SU-DHL-6 (cell line): ENCODE results near the gene DDX5.

Experiments
- H2AFZ ChIP-seq: fragments of 200-600 bp; sonication (generic); 2 replicates; pipeline ENCODE4 v1.6.1; 2014; ENCODE audit warnings: low read depth, mild to moderate bottlenecking, moderate library complexity, mixed read lengths, antibody characterized with exemption, low read length; ENCODE audit not compliant: severe bottlenecking
- H3F3A ChIP-seq: fragments of 200-600 bp; shearing (Covaris generic); 2 replicates; pipeline ENCODE4 v1.6.0; 2016; ENCODE audit warnings: antibody characterized with exemption, mild to moderate bottlenecking; ENCODE audit not compliant: insufficient read depth
- H3K27ac ChIP-seq: fragments of 200-600 bp; sonication (generic); 2 replicates; pipeline ENCODE4 v1.5.1; 2016; ENCODE audit warnings: low read depth, mild to moderate bottlenecking, low read length, moderate library complexity, mixed read lengths
- H3K27me3 ChIP-seq: fragments of 200-600 bp; sonication (generic), shearing (Covaris generic); 2 replicates; pipeline ENCODE4 v1.6.0; 2014; ENCODE audit warnings: mild to moderate bottlenecking, low read length
- H3K36me3 ChIP-seq: fragments of 200-600 bp; sonication (generic); 2 replicates; pipeline ENCODE4 v1.6.1; 2014; ENCODE audit warnings: mild to moderate bottlenecking, low read length, mixed read lengths
- H3K4me2 ChIP-seq: fragments of 300-600, 200-600 bp; shearing (Covaris generic), sonication (generic); 2 replicates; pipeline ENCODE4 v1.6.0; 2014; ENCODE audit warnings: low read length, low read depth, mild to moderate bottlenecking; ENCODE audit not compliant: poor library complexity, severe bottlenecking
- H3K4me3 ChIP-seq: fragments of 200-600 bp; sonication (generic); 2 replicates; pipeline ENCODE4 v1.5.1; 2014; ENCODE audit warnings: antibody characterized with exemption, low read length, mild to moderate bottlenecking, mixed read lengths; ENCODE audit not compliant: insufficient read depth, poor library complexity, severe bottlenecking
- H3K79me2 ChIP-seq: fragments of 200-600 bp; sonication (generic); 2 replicates; pipeline ENCODE4 v1.6.1; 2014; ENCODE audit warnings: mild to moderate bottlenecking, low read length, moderate library complexity; ENCODE audit not compliant: insufficient read depth
- H3K9ac ChIP-seq: fragments of 200-600 bp; sonication (generic); 2 replicates; pipeline ENCODE4 v1.7.0; 2014; ENCODE audit warnings: mild to moderate bottlenecking, low read length
- H3K9me2 ChIP-seq: fragments of 200-600 bp; sonication (generic); replicated peaks from 2 replicates; pipeline ENCODE4 v1.6.1; 2014; ENCODE audit warnings: low read length; ENCODE audit not compliant: insufficient read depth
- H3K9me3 ChIP-seq: fragments of 200-600 bp; sonication (generic); 2 replicates; pipeline ENCODE4 v1.6.1; 2014; ENCODE audit warnings: low read length, mixed read lengths; ENCODE audit not compliant: insufficient read depth
- H4K20me1 ChIP-seq: fragments of 200-600 bp; sonication (generic); 2 replicates; pipeline ENCODE4 v1.6.1; 2014; ENCODE audit warnings: low read depth, mild to moderate bottlenecking, antibody characterized with exemption, low read length, moderate library complexity, mixed read lengths
- CTCF ChIP-seq: fragments of 200-600 bp; sonication (generic); IDR thresholded peaks from one replicate; pipeline ENCODE4 v1.5.1; 2017; ENCODE audit warnings: antibody characterized with exemption, mild to moderate bottlenecking, low read length, moderate library complexity; ENCODE audit not compliant: insufficient read depth, poor library complexity, severe bottlenecking
- EZH2phosphoT487 ChIP-seq: fragments of 200-600 bp; sonication (generic), shearing (Covaris generic); conservative IDR thresholded peaks from 2 replicates; pipeline ENCODE4 v1.6.1; 2018; ENCODE audit warnings: mild to moderate bottlenecking, antibody characterized with exemption, low read length, moderate library complexity, mixed read lengths

Gene DDX5

GRCh38 chr17:64484380-64484779, 21.7 kb downstream of the DDX5 start:
- peaks cover 45% of the 10 kb centered on the region for H3K36me3 ChIP-seq
- H3K27ac ChIP-seq, result no peak overlapping the region
- H3K9me3 ChIP-seq, result no peaks in the 10 kb centered on the region
- H3F3A ChIP-seq, result no peaks in the 10 kb centered on the region
- H3K4me3 ChIP-seq, result no peak overlapping the region
- H3K79me2 ChIP-seq, result no peaks in the 10 kb centered on the region
- H3K9me2 ChIP-seq, result no peaks in the 10 kb centered on the region
- H3K9ac ChIP-seq, result no peak overlapping the region
- no peak overlapping the region for H3K4me2 ChIP-seq
- TF ChIP-seq EZH2phosphoT487 (no peak), CTCF (no peak)
- H3K27me3 ChIP-seq, result no peaks in the 10 kb centered on the region
- no peak overlapping the region for H2AFZ ChIP-seq
- no peaks in the 10 kb centered on the region for H4K20me1 ChIP-seq

- H3F3A ChIP-seq, result no peaks in the 10 kb centered on the region
- H2AFZ ChIP-seq, result no peak overlapping the region
- no peak overlapping the region for H3K9ac ChIP-seq
- no peaks in the 10 kb centered on the region for H3K9me3 ChIP-seq
- H4K20me1 ChIP-seq, result no peaks in the 10 kb centered on the region
- H3K4me3 ChIP-seq, result no peak overlapping the region
- H3K36me3 ChIP-seq, result peaks cover 41% of the 10 kb centered on the region; the same call in 1 of the 2 replicates
- no peak overlapping the region for H3K27ac ChIP-seq
- no peaks in the 10 kb centered on the region for H3K27me3 ChIP-seq
- H3K79me2 ChIP-seq, result no peaks in the 10 kb centered on the region
- TF ChIP-seq EZH2phosphoT487 (no peak), CTCF (no peak)
- no peak overlapping the region for H3K4me2 ChIP-seq
- no peaks in the 10 kb centered on the region for H3K9me2 ChIP-seq
These were observed 25.1 kb downstream of the DDX5 start for GRCh38 chr17:64480951-64481350.

- no peak for TF ChIP-seq CTCF
- no peak overlapping the region for H3K27ac ChIP-seq
- H3K36me3 ChIP-seq, result peaks cover 34% of the 10 kb centered on the region; the same call in 1 of the 2 replicates
- H3K9me3 ChIP-seq, result no peaks in the 10 kb centered on the region
- H3K79me2 ChIP-seq, result no peaks in the 10 kb centered on the region
- no peak overlapping the region for H2AFZ ChIP-seq
- no peaks in the 10 kb centered on the region for H3K9me2 ChIP-seq
- H4K20me1 ChIP-seq, result no peaks in the 10 kb centered on the region
- H3K27me3 ChIP-seq, result no peaks in the 10 kb centered on the region
- no peak overlapping the region for H3K4me3 ChIP-seq
- no peak overlapping the region for H3K4me2 ChIP-seq
- no peak overlapping the region for H3K9ac ChIP-seq
- H3F3A ChIP-seq, result no peaks in the 10 kb centered on the region; the same call in 1 of the 2 replicates
These were observed 28.2 kb downstream of the DDX5 start for GRCh38 chr17:64477849-64478248.
